ENCODE results near the gene FBP2. TPM values are rescaled to one million over a fixed set of nuclear protein-coding genes. Genes with fewer than 3 reads are reported as not detected.

The FBP2 gene
- polyA plus RNA-seq, 1 donor (not counting 4 experiments of a cell fraction or from before 2014, with no cell fraction given): not detected

GRCh38 chr9:94526951-94527350 lies 66.7 kb downstream of the FBP2 start:
- Histone ChIP-seq H3K4me2 (ENCODE audit: control insufficient read depth, extremely low read depth, insufficient read depth, low read depth, low read length) (no peak overlapping the region), H2AFZ (ENCODE audit: control insufficient read depth, low read length) (no peak overlapping the region), H3K36me3 (ENCODE audit: control insufficient read depth in 2 of 2, extremely low read depth in 1 of 2, insufficient read depth in 2 of 2, low read length in 2 of 2) (no peaks in the 10 kb centered on the region), H3K79me2 (ENCODE audit: control insufficient read depth, insufficient read depth, low read length) (no peaks in the 10 kb centered on the region), H3K9me1 (ENCODE audit: control insufficient read depth, extremely low read depth, insufficient read depth, low read length) (no peaks in the 10 kb centered on the region), H4K20me1 (ENCODE audit: control insufficient read depth, extremely low read depth, insufficient read depth, low read length) (no peaks in the 10 kb centered on the region), H3K4me3 (ENCODE audit: control insufficient read depth in 2 of 3, extremely low read depth in 1 of 3, insufficient read depth in 2 of 3, low read depth in 1 of 3, low read length in 3 of 3) (no peak overlapping the region), H3K27me3 (ENCODE audit: control insufficient read depth, extremely low read depth, insufficient read depth, low read length) (no peaks in the 10 kb centered on the region), H3K4me1 (ENCODE audit: control insufficient read depth, extremely low read depth, insufficient read depth, low read length) (no peaks in the 10 kb centered on the region), H3K27ac (ENCODE audit: control insufficient read depth, insufficient read depth, low read length) (no peak overlapping the region), H3K9me3 (ENCODE audit: control insufficient read depth, low read depth, low read length) (no peaks in the 10 kb centered on the region), H3K9ac (ENCODE audit: control insufficient read depth, extremely low read depth, insufficient read depth, low read length) (no peak overlapping the region)
- TF ChIP-seq EZH2 (IDR thresholded peaks at IDR 0.05; ENCODE audit: low read length) (no peak), CTCF (optimal IDR thresholded peaks at IDR 0.05 in 1 of 3, IDR thresholded peaks at IDR 0.05 in 1 of 3, conservative IDR thresholded peaks at IDR 0.05 in 1 of 3; ENCODE audit: extremely low read depth in 1 of 3, insufficient read depth in 2 of 3, low read length in 3 of 3) (no peak)
- dilution Hi-C loops (cut with MboI; ENCODE audit: extremely low pct_ligation_motif_present, low sequenced_read_pairs): no loop called here
- FAIRE-seq (no peak), DNase-seq (ENCODE audit: low read depth, low spot score) (no peak)

GRCh38 chr9:94526271-94526670 lies 67.4 kb downstream of the FBP2 start:
- H3K4me1 ChIP-seq (ENCODE audit: control insufficient read depth, extremely low read depth, insufficient read depth, low read length): no peaks in the 10 kb centered on the region
- H3K9ac ChIP-seq (ENCODE audit: control insufficient read depth, extremely low read depth, insufficient read depth, low read length): no peak overlapping the region
- no peaks in the 10 kb centered on the region for H3K9me1 ChIP-seq (ENCODE audit: control insufficient read depth, extremely low read depth, insufficient read depth, low read length)
- no peak overlapping the region for H3K27ac ChIP-seq (ENCODE audit: control insufficient read depth, insufficient read depth, low read length)
- no peak for DNase-seq (ENCODE audit: low read depth, low spot score)
- no peak overlapping the region for H2AFZ ChIP-seq (ENCODE audit: control insufficient read depth, low read length)
- H3K9me3 ChIP-seq (ENCODE audit: control insufficient read depth, low read depth, low read length): no peaks in the 10 kb centered on the region
- no peaks in the 10 kb centered on the region for H3K36me3 ChIP-seq (ENCODE audit: control insufficient read depth in 2 of 2, extremely low read depth in 1 of 2, insufficient read depth in 2 of 2, low read length in 2 of 2)
- H4K20me1 ChIP-seq (ENCODE audit: control insufficient read depth, extremely low read depth, insufficient read depth, low read length): no peaks in the 10 kb centered on the region
- dilution Hi-C loops (cut with MboI; ENCODE audit: extremely low pct_ligation_motif_present, low sequenced_read_pairs): no loop called here
- no peaks in the 10 kb centered on the region for H3K79me2 ChIP-seq (ENCODE audit: control insufficient read depth, insufficient read depth, low read length)
- no peak for FAIRE-seq
- H3K4me3 ChIP-seq (ENCODE audit: control insufficient read depth in 2 of 3, extremely low read depth in 1 of 3, insufficient read depth in 2 of 3, low read depth in 1 of 3, low read length in 3 of 3): no peak overlapping the region
- no peak overlapping the region for H3K4me2 ChIP-seq (ENCODE audit: control insufficient read depth, extremely low read depth, insufficient read depth, low read depth, low read length)
- TF ChIP-seq CTCF (optimal IDR thresholded peaks at IDR 0.05 in 1 of 3, IDR thresholded peaks at IDR 0.05 in 1 of 3, conservative IDR thresholded peaks at IDR 0.05 in 1 of 3; ENCODE audit: extremely low read depth in 1 of 3, insufficient read depth in 2 of 3, low read length in 3 of 3) (no peak), EZH2 (IDR thresholded peaks at IDR 0.05; ENCODE audit: low read length) (no peak)
- no peaks in the 10 kb centered on the region for H3K27me3 ChIP-seq (ENCODE audit: control insufficient read depth, extremely low read depth, insufficient read depth, low read length)
